ENCODE results near the gene UTP3.
"Not testable (repeated sequence)": the region's sequence is repeated elsewhere in the genome, so short reads cannot be mapped to it uniquely, and the experiment has no call there.

The UTP3 gene

DNA sequence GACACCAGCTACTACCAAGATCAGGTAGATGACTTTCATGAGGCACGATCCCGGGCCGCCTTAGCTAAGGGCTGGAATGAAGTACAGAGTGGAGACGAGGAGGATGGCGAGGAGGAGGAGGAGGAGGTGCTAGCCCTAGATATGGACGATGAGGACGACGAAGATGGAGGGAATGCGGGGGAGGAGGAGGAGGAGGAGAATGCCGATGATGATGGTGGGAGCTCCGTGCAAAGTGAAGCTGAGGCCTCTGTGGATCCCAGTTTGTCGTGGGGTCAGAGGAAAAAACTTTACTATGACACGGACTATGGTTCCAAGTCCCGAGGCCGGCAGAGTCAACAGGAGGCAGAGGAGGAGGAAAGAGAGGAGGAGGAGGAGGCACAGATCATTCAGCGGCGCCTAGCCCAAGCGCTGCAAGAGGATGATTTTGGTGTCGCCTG, 481 bp downstream of the UTP3 start:
- no peak for DNase-seq

DNA sequence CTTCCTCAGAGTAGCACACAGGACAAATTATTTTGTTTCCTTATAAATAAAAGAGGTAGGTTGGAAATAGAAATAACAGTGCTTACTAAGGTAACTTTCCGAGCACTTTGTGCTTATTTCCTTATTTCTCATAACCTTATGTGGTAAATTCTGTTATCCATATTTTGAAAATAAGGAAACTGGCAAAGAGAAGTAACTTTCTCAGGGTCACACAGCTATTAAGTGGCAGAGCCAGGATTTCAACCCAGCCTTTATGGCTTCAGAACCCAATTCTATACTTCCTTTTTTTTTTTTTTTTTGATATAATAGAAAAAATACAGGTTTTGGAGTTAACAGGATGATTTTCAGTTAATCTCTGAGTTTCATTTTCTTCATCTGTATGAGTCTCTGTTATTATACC, 3.3 kb downstream of the UTP3 start:
- DNase-seq, result no peak

DNA sequence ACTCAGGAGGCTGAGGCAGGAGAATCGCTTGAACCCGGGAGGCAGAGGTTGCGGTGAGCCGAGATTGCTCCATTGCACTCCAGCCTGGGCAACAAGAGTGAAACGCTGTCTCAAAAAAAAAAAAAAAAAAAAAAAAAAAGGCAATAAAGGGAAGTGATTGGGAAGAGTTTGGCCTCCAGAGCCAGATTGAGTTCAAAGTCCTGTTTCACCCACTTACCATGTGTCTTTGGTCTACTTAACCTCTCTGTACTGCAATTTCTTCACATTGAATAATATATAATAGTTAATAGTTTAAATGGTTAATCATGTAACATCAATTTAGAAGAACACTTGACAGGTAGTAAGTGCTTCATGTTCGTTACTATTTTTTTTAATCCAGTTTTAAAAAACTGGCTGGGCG, 6.3 kb downstream of the UTP3 start:
- DNase-seq, result not testable (repeated sequence)

DNA sequence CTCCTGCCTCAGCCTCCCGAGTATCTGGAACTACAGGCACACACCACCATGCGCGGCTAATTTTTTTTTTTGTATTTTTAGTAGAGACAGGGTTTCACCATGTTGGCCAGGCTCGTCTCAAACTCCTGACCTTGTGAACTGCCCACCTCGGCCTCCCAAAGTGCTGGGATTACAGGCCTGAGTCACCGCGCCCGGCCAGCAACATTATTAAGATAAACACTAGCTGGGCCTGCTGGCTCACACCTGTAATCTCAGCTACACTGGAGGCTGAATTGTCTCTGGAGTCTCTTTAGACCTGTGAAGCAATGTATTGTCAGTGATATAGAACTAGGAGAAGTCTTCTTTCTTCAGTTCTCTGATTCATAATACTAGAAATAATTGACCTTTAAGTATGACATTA, 10.1 kb downstream of the UTP3 start:
- DNase-seq, result not testable (repeated sequence)

DNA sequence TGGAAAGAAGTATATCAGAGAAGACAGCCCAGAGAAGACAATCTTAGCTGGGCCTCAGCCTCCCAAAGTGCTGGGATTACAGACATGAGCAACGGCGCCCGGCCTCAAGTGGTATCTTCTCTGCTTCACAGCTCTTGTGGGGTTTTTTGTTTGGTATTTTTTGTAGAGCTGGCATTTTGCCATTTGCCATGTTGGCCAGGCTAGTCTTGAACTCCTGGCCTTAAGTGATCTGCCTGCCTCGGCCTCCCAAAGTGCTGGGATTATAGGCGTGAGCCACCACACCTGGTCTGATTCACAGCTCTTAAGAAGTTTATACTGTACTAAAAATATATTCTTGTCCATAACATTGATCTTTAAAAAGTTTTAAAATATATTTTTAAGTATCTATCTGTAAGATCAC, 12.4 kb downstream of the UTP3 start:
- DNase-seq, result no peak

DNA sequence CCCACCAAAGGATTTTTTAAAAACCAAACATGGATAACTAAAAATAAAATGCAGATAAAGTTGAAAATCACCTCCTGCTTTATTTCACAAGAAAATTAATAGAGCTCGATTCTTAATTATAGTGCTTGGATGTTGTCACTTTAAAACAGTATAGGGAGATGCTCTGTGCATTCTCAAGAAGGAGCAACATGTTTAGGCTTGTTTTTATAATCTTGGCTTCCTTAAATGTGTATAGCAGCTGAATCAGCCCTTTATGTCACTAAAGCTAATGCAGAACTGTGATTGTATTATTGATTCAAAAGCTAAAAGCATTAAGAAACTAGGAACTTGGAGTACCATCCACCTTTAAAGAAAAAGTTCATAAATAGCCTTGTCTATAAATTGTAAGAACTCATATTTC, 12.9 kb downstream of the UTP3 start:
- no peak for DNase-seq

DNA sequence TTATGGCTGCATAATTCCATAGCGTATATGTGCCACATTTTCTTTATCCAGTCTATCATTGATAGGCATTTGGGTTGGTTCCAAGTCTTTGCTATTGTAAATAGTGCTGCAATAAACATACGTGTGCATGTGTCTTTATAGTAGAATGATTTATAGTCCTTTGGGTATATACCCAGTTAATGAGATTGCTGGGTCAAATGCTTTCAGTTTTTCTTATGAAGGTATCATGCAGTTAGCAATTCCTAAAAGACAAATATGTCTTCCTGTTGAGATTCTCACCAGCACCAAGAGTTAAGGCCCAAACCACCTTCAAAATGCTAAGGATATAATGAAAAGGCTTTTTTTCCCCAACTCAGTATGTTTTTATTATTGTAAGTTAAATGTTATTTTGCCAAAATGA, 14.3 kb downstream of the UTP3 start:
- DNase-seq, result not testable (repeated sequence)

DNA sequence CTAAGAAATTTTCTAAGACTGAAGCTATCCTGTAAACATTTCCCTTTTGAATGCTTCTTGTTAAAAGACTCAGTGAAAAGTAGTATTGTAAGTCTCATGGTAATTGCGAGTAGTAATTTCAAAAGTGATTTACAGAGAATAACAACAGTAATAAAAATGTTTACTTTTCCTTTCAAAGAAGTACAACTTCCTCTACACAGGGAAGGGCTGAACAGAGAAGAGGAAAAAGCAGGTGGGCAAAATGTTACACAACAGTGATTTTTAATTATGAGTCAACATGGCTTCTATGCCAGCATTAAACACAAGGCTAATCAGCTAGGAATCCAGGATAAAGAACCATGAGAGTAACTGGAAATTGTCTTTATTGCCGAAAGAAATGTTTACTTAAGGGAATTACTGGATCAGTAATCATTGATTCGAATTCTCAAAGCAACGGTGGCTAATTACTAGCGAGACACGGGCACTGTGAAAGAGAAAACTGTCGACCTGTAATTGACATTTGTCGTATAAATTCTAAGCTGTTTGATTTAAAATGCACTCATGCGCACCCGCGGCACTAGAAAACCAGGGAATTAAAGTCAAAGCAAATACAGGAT, 15.4 kb downstream of the UTP3 start:
- no peak for DNase-seq

DNA sequence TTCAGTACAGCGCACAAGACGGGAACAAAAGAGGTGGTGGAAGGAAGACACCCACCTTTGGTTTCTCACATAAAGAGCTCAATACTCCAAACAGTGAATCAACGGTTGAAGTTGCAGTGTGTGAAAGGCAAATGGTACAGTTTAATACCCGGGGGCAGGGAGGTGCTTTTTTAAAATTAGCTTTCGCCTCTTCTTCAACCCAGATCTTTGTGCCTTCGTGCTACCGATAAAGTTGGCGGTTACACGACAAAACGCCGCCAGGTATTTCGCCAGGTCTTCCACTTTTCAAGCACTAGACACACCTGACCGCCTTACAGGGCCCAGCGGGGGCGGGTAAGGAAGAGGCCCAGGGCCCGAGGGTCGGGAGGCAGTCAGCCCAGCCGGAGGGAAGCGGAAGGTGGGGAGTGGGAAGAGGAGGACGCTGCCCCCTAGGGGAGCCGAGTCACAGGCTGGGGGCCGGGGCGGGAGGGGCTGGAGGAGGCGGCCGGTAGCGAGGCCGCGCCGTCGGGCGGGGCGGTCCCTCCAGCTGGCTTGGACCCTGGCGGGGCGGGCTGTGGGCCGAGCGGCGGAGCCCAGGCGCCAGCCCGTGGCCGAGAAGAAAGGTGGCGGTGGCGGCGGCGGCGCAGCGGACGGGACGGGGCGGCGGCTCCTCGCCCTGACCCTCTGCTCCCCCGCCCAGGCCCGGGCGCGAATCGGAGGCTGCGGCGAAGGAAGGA, 16.0 kb downstream of the UTP3 start:
- DNase-seq, result no peak

DNA sequence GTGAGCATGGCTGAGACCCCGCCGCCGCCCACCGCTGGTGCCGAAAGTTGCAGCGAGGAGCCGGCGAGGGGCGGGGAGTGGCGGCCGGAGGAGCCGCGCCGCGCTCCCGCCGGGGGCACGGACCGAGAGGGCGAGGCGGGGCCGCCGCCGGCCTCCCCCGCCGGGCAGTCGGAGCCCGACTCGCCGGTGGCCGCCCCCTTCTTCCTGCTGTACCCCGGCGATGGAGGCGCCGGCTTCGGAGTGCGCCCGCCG, 16.5 kb downstream of the UTP3 start:
- no peak for DNase-seq

DNA sequence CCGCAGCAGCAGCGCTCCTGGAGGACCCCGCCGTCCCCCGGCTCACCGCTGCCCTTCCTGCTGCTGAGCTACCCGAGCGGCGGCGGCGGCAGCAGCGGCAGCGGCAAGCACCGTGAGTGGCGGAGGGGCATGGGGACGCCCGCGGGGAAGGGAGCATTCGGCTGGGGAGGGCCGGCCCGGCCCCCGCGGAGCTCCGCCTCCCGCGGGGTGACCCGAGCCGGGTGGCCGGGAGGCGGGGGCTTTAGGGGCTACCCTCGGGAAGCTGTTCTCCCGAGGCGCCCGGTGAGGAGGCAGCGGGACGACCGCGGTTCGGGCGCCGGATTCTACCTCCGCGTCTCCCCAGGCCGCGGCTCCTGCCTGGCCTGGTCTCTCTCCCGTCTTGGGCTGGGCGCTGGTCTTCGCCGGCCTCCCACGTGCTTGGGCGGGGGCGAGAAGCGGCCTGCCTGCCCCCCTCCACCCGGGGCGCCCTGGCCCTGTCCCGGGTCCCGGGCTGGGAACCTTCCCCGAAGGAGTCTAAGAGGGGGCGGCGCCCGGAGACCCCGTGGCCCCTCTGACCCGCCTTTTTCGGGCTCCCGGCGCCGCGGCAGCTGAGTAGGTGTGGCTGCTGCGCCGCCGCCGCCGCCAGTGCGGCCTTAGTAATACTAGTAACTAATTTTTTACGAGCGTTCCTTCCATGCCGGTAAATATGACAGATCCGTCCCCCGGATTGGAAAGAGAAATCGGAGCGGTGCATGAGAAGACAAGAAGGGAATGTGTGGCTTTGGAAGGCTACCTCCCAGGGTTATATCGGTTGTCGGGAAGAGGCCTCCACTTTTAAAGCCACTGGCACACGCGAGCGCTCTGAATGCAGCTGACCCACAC, 17.1 kb downstream of the UTP3 start:
- no peak for DNase-seq

DNA sequence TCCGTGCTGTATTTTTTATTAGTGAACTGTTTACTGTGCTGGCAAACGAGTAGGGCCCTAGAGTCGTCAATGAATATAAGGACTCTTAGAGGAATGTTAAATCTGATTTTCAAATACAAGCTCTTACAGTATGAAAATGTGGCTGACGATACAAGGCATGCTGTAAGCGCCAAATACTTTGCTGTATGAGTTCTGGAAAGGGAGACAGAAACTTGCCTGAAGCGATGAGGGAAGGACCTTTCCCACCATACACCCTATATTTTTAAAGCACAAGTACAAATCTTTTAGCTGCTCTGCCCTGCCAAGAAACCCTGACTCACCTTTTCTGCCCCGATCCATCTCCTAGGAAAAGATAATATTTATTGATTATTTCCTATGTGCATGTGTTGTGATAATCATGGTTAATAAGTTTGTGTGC, 17.7 kb downstream of the UTP3 start:
- DNase-seq, result no peak

DNA sequence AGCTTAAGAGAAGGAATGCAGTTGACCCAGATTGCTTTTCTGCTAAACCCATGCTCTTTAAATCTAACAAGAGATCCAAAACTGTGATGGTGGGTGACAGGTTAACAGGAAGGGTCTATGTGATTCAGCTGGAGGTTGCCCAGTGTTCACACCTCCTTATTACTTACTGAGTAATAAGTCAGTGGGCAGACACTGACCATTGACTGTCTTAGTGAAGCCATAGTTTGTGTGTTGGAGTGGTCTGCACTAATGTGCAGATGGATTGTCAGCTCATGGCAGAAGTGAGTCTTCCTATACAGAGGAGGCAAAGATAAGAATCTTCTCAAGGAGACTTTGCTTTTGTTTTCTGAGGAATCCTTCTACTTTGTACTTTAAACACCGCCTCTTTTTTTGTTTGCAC, 18.2 kb downstream of the UTP3 start:
- DNase-seq, result no peak

DNA sequence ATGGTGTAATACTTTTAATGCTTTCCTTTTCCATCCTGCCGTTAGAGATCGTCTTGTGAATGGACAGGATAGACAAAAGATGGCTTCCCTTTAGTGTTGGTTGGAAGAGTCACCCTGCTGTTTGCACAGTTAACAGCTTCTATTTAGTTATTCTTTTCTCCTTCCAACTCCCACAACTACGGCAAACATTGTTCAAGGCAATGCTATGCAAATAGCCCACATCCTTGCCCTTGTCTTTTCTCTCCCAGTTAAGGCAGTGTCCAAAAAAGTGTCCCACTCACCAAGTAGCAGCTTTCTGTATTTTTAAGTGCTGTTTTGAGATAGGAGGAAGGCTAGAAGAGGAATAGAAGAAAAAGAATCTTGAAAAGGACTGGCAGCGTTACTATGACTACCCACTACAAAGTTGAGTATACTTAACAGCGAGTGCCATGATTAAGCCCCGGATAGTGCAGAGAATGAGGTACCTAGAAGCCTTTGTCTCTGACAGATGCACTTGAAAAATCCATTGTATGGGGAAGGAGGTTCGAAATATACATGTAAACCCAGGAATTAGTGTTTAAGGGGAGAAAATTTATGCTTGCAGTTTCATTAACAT, 21.4 kb downstream of the UTP3 start:
- DNase-seq, result no peak

DNA sequence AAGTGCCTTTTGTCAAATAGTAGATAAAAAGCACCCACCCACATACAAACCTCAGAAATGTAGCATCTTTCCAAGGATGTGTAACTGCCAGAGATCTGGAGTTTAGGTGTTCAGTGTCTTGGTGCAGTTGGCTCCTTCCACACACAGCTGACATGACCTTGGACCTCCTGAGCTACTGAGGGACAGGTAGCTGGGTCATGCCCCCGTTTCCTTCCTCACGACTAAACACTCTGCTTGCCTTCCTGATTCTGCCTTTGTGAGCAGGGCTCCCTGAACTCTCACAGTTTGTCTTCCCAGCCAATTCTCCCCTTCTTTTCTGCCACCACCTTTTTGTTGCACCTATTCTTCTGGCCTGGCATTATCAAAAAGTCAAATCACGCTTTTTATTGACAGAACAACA, 23.3 kb downstream of the UTP3 start:
- DNase-seq, result no peak

DNA sequence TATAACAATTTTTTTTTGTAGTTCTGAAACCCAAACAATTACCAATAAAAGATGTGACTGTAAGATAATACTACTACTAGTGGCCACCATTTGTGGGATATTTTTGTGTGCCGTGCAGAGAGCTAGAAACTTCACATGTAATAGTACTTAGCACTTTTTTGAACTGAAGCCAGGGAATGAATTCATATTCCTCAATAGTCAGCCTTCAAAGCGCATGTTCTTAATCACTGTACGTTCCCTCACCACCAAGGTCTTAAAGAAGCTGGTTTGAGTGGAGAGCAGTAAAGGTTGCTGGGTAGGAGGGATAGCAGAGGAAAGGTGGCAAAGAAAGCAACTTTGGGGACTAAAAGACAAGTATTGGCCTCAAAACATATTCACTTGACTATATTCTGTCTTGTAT, 23.8 kb downstream of the UTP3 start:
- no peak for DNase-seq

DNA sequence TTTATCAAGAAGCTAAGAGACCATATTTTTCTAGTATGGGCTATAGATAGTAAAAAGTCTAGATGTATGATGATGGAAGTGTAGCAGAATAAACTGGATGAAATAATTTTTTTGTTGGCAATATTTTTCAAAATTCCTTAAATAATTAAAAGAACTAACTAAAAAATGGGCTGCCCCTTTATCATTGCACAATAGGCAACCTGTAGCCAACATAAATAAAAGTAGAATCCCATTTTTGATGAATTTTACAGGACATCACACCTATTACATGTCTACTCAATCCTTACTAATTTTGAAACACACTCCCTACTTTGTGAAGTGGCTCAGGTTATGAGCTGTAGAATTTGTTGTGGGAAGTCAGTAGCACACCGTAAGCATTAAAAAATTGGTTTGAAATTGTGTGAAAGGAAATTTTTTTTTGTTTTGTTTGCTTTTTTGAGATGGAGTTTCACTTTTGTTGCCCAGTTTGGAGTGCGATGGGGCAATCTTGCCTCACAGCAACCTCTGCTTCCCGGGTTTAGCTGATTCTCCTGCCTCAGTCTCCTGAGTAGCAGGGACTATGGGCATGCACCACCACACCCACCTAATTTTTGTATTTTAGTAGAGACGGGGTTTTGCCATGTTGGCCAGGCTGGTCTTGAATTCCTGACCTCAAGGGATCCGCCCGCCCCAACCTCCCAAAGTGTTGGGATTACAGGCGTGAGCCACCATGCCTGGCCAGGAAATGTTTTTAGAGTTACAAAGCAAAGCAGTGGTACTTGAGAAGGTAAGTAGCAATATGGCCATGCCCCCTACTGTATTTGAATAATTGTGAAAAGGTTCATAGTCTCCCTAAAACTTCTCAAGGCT, 24.5 kb downstream of the UTP3 start:
- no peak for DNase-seq

DNA sequence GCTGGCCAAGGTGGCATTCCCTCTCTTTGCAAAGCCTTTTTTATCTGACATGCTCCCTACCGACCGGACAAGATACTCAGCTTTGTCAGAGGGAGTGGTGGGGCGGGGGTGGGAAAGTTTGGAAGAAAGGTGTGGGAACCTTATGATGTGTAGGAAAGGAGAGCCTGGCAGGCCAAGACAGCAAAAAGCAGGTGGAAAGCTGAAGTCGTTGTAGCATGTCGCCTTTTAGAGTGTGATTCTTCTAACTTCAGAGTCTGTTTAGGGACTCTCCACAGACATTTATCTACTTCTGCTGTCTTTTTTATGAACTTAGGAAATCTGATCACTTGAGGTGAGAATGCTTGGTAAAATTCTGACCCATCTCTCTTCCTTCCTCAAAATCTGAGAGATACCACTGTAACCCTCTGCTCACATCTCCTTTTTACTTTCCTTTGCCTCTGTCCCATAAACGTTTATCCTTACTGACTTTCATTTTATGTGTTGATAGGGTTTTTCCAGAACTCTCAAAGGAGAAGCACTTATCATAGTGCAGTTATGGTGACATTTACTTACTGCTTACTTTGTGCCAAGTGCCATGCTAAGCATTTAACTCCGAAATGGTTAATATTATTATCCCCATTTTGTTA, 25.2 kb downstream of the UTP3 start:
- no peak for DNase-seq

DNA sequence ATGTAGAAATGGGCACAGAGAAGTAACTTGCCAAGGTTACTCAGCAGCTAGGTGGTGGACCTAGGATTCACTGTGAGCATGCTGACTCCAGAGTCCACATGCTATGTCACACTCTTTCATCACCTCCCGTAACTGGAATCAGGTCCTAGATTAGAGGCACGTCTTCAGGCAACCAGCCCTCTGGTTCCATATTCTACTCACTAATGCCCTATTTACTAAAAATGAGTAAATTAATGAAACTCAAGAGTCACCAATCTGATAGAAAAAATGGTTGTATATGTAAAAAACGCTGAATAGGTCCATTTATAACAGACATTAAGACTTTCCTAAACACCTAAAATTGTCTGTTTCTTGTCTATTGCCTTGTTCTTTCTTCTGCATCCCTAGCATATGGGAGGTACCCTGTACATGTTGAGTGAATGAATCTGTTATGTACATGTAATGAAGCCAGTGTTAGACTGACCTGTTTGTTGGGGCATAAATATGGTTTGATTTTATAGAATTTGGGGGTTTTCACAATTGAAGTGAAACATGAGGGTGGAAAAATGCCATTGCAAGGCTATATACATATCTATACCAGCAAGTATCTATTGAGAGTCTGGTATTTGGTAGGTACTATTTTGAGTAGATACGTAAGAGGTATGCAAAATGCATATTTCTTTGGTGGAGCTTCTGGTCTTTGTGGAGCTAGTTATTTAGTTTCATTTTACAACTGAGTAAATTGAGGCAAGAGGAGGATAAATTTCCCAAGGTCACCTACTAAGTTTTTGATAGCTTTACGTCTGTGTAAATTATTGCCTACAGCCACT, 26.0 kb downstream of the UTP3 start:
- DNase-seq, result no peak

DNA sequence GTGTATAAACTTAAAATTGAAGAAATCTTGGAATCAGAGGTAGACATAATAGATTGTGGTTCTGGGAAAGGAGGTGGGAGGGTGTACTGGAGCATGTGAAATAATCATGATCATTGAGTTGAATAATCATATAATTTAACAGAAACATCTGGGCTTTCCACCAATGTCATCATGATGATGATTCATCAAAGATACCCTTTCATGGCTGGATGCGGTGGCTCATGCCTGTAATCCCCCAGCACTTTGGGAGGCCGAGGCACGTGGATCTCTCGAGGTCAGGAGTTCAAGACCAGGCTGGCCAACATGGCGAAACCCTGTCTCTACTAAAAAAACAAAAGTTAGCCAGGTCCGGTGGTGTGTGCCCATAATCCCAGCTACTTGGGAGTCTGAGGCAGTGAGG, 26.8 kb downstream of the UTP3 start:
- no peak for DNase-seq

DNA sequence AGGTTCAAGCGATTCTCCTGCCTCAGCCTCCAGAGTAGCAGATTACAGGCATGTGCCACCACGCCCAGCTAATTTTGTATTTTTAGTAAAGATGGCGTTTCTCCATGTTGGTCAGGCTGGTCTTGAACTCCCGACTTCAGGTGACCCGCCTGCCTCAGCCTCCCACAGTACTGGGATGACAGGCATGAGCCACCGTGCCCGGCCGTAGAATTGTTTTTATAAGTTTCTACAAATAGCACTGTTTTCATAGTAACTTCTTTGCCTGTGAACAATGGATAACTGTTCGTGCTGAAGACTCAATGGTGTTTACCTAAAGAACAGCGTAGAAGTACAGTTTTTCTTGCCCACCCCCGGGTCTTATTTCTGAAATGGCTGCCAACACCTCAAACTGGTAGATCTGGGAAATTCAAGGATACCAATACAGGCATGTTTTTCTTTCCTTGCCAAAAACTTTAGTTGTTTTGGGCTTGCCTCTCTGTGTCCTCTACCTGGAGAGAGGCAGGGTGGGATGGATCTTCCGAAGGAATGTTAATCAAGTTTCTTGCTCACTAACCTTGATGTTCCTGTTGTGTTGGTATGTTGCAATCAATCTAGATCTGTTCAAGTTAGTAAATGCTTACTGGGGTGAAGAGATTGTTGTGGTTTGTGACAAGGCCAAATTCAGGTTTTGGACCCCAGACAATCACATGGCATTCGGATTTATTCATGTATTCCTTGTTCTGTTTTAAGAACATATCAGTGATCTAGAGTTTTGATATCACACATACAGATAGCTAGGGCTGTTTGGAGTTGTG, 30.7 kb downstream of the UTP3 start:
- no peak for DNase-seq

Data from cerebellar nuclear complex (tissue), 1 donor.